Neural crest cell (in vitro differentiated cells): Measurements from ENCODE around the gene ADCY9. TPM values are rescaled to one million over a fixed set of nuclear protein-coding genes. Genes with fewer than 3 reads are reported as not detected.
A peak's percentile ranks its signal among the peaks of the same experiment; 100 is the strongest.

ENCODE experiments used
- DNase-seq: peaks from one replicate; pipeline ENCODE4 v3.0.0; 2021; ENCODE audit warnings: low read depth, mixed read lengths, low spot score
- H3K27ac Mint-ChIP-seq: one replicate; pipeline ENCODE4 v1.8.0; 2021; ENCODE audit warnings: mild to moderate bottlenecking, mixed read lengths; ENCODE audit not compliant: unreplicated experiment
- H3K27me3 Mint-ChIP-seq: 2 replicates; pipeline ENCODE4 v1.8.0; 2021; ENCODE audit warnings: low read depth, mild to moderate bottlenecking, mixed read lengths
- H3K36me3 Mint-ChIP-seq: 2 replicates; pipeline ENCODE4 v1.8.0; 2021; ENCODE audit warnings: low read depth, mild to moderate bottlenecking, mixed read lengths
- H3K4me1 Mint-ChIP-seq: 2 replicates; pipeline ENCODE4 v1.8.0; 2021; ENCODE audit warnings: mixed read lengths
- H3K4me3 Mint-ChIP-seq: one replicate; pipeline ENCODE4 v1.8.0; 2021; ENCODE audit warnings: mild to moderate bottlenecking, mixed read lengths
- H3K9me3 Mint-ChIP-seq: 2 replicates; pipeline ENCODE4 v1.8.0; 2021; ENCODE audit warnings: mixed read lengths
- total RNA-seq: library from RNA; stranded (reverse); gene quantifications from 2 replicates; pipeline ENCODE4 v1.2.1, GENCODE V29; 2021
- TF ChIP-seq, protein P1 (sequence below): fragments of 200-600 bp; sonication (generic); conservative IDR thresholded peaks from 2 replicates; pipeline ENCODE4 v1.5.0; 2021; ENCODE audit warnings: antibody characterized with exemption, mild to moderate bottlenecking

The ADCY9 gene
- total RNA-seq, 1 donor from 2014 or later: 11.6 TPM

GRCh38 chr16:4105848-4106247 lies 10.4 kb downstream of the ADCY9 start:
- no peak overlapping the region for H3K27ac Mint-ChIP-seq
- H3K9me3 Mint-ChIP-seq: no peaks in the 10 kb centered on the region
- DNase-seq: no peak
- peaks cover 20% of the 10 kb centered on the region for H3K4me1 Mint-ChIP-seq
- no peak overlapping the region for H3K4me3 Mint-ChIP-seq
- H3K36me3 Mint-ChIP-seq: peaks cover 11% of the 10 kb centered on the region
- no peaks in the 10 kb centered on the region for H3K27me3 Mint-ChIP-seq
- TF ChIP-seq, protein P1, sequence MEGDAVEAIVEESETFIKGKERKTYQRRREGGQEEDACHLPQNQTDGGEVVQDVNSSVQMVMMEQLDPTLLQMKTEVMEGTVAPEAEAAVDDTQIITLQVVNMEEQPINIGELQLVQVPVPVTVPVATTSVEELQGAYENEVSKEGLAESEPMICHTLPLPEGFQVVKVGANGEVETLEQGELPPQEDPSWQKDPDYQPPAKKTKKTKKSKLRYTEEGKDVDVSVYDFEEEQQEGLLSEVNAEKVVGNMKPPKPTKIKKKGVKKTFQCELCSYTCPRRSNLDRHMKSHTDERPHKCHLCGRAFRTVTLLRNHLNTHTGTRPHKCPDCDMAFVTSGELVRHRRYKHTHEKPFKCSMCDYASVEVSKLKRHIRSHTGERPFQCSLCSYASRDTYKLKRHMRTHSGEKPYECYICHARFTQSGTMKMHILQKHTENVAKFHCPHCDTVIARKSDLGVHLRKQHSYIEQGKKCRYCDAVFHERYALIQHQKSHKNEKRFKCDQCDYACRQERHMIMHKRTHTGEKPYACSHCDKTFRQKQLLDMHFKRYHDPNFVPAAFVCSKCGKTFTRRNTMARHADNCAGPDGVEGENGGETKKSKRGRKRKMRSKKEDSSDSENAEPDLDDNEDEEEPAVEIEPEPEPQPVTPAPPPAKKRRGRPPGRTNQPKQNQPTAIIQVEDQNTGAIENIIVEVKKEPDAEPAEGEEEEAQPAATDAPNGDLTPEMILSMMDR: no peak

GRCh38 chr16:4103745-4104144 lies 12.5 kb downstream of the ADCY9 start:
- TF ChIP-seq, protein P1: no peak
- H3K4me3 Mint-ChIP-seq: no peak overlapping the region
- H3K27ac Mint-ChIP-seq: peak overlapping the region; percentile 20
- H3K27me3 Mint-ChIP-seq: no peaks in the 10 kb centered on the region
- no peak for DNase-seq
- peaks cover 6% of the 10 kb centered on the region for H3K4me1 Mint-ChIP-seq
- H3K9me3 Mint-ChIP-seq: no peaks in the 10 kb centered on the region
- peaks cover 8% of the 10 kb centered on the region for H3K36me3 Mint-ChIP-seq

- Mint-ChIP-seq H3K9me3 (no peaks in the 10 kb centered on the region), H3K4me1 (peaks cover 6% of the 10 kb centered on the region), H3K4me3 (no peak overlapping the region), H3K36me3 (peaks cover 8% of the 10 kb centered on the region), H3K27me3 (no peaks in the 10 kb centered on the region), H3K27ac (no peak overlapping the region)
- no peak for DNase-seq
- TF ChIP-seq, protein P1: no peak
These were observed 14.6 kb downstream of the ADCY9 start for GRCh38 chr16:4101421-4102219.

DNA sequence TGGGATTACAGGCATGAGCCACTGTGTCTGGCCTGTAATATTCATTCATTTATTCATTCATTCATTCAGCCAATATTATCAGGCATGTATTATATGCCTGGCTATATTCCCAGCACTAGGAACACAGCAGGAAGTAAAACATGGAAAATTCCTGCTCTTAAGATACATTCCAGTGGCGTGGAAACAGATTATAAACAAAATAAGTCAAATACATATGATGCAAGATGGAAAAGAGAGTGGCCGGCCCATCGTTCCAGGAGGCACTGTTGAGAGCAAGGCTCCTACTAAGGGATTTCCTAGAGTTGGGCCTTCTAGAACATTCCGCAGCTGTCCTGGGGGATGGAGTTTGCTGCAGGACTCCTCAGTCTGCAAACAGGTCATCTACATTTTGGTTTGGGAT lies 17.7 kb downstream of the ADCY9 start:
- DNase-seq: no peak
- no peak overlapping the region for H3K27ac Mint-ChIP-seq
- H3K4me3 Mint-ChIP-seq: no peak overlapping the region
- H3K9me3 Mint-ChIP-seq: no peaks in the 10 kb centered on the region
- H3K36me3 Mint-ChIP-seq: no peaks in the 10 kb centered on the region
- TF ChIP-seq, protein P1: no peak
- no peaks in the 10 kb centered on the region for H3K27me3 Mint-ChIP-seq
- H3K4me1 Mint-ChIP-seq: peaks cover 6% of the 10 kb centered on the region

- Mint-ChIP-seq H3K9me3 (no peaks in the 10 kb centered on the region), H3K27ac (no peak overlapping the region), H3K4me3 (no peak overlapping the region), H3K27me3 (no peaks in the 10 kb centered on the region), H3K36me3 (no peaks in the 10 kb centered on the region), H3K4me1 (peaks cover 6% of the 10 kb centered on the region)
- no peak for DNase-seq
- TF ChIP-seq, protein P1: no peak
These were observed 18.4 kb downstream of the ADCY9 start for GRCh38 chr16:4097826-4098240.
